ENCODE results near the gene GPS1.

Gene GPS1

GRCh38 chr17:82008941-82009405 lies 42.7 kb upstream of the GPS1 start:
- no peaks in the 10 kb centered on the region for H4K20me1 ChIP-seq (ENCODE audit: insufficient read depth, low read length)
- TF ChIP-seq CTCF (IDR thresholded peaks at IDR 0.05; ENCODE audit: low read length): no peak
- no peak for TF ChIP-seq EZH2 (IDR thresholded peaks at IDR 0.05; ENCODE audit: borderline replicate concordance, low read length)

GRCh38 chr17:82009413-82009812 lies 42.3 kb upstream of the GPS1 start:
- no peaks in the 10 kb centered on the region for H3K79me2 ChIP-seq (ENCODE audit: insufficient read depth, low read length)
- no peaks in the 10 kb centered on the region; the same call in 1 of the 2 replicates for H3K27me3 ChIP-seq (ENCODE audit: insufficient read depth, low read length)
- no peaks in the 10 kb centered on the region for H3F3A ChIP-seq (ENCODE audit: insufficient read depth, low read length)
- no peak overlapping the region for H3K4me2 ChIP-seq (ENCODE audit: low read length)
- H3K9ac ChIP-seq (ENCODE audit: low read length): no peak overlapping the region
- no peak overlapping the region for H3K27ac ChIP-seq (ENCODE audit: low read depth, low read length, poor library complexity, severe bottlenecking)
- no peaks in the 10 kb centered on the region for H3K9me2 ChIP-seq (ENCODE audit: low read depth, low read length)
- TF ChIP-seq CTCF (IDR thresholded peaks at IDR 0.05; ENCODE audit: low read length) (no peak), EZH2 (IDR thresholded peaks at IDR 0.05; ENCODE audit: borderline replicate concordance, low read length) (no peak)
- no peak overlapping the region for H2AFZ ChIP-seq (ENCODE audit: low read length)
- H3K9me3 ChIP-seq (ENCODE audit: low read length): no peaks in the 10 kb centered on the region
- H4K20me1 ChIP-seq (ENCODE audit: insufficient read depth, low read length): no peaks in the 10 kb centered on the region
- no peak overlapping the region for H3K4me3 ChIP-seq (ENCODE audit: low read depth, low read length, poor library complexity, severe bottlenecking)
- no peaks in the 10 kb centered on the region; the same call in 1 of the 2 replicates for H3K36me3 ChIP-seq (ENCODE audit: insufficient read depth, low read length)
- H3K4me1 ChIP-seq (ENCODE audit: insufficient read depth, low read length, severe bottlenecking): no peaks in the 10 kb centered on the region

More at GRCh38 chr17:82008941-82009405, 42.7 kb upstream of the GPS1 start:
- no peaks in the 10 kb centered on the region for H3F3A ChIP-seq (ENCODE audit: insufficient read depth, low read length)
- H3K4me2 ChIP-seq (ENCODE audit: low read length): no peak overlapping the region
- no peak overlapping the region for H3K4me3 ChIP-seq (ENCODE audit: low read depth, low read length, poor library complexity, severe bottlenecking)
- no peaks in the 10 kb centered on the region for H3K4me1 ChIP-seq (ENCODE audit: insufficient read depth, low read length, severe bottlenecking)
- no peak overlapping the region for H2AFZ ChIP-seq (ENCODE audit: low read length)
- no peaks in the 10 kb centered on the region; the same call in 1 of the 2 replicates for H3K36me3 ChIP-seq (ENCODE audit: insufficient read depth, low read length)
- H3K9me2 ChIP-seq (ENCODE audit: low read depth, low read length): no peaks in the 10 kb centered on the region
- H3K27ac ChIP-seq (ENCODE audit: low read depth, low read length, poor library complexity, severe bottlenecking): no peak overlapping the region
- H3K27me3 ChIP-seq (ENCODE audit: insufficient read depth, low read length): no peaks in the 10 kb centered on the region; the same call in 1 of the 2 replicates
- H3K9me3 ChIP-seq (ENCODE audit: low read length): no peaks in the 10 kb centered on the region
- H3K9ac ChIP-seq (ENCODE audit: low read length): no peak overlapping the region
- H3K79me2 ChIP-seq (ENCODE audit: insufficient read depth, low read length): no peaks in the 10 kb centered on the region

GRCh38 chr17:82010575-82011525 lies 40.8 kb upstream of the GPS1 start:
- no peak overlapping the region for H3K9ac ChIP-seq (ENCODE audit: low read length)
- H3F3A ChIP-seq (ENCODE audit: insufficient read depth, low read length): no peaks in the 10 kb centered on the region
- H3K9me3 ChIP-seq (ENCODE audit: low read length): no peaks in the 10 kb centered on the region
- TF ChIP-seq EZH2 (IDR thresholded peaks at IDR 0.05; ENCODE audit: borderline replicate concordance, low read length) (no peak), CTCF (IDR thresholded peaks at IDR 0.05; ENCODE audit: low read length) (no peak)
- H3K36me3 ChIP-seq (ENCODE audit: insufficient read depth, low read length): no peaks in the 10 kb centered on the region; the same call in 1 of the 2 replicates
- H3K4me1 ChIP-seq (ENCODE audit: insufficient read depth, low read length, severe bottlenecking): no peaks in the 10 kb centered on the region
- H3K4me2 ChIP-seq (ENCODE audit: low read length): no peak overlapping the region
- H2AFZ ChIP-seq (ENCODE audit: low read length): no peak overlapping the region
- H3K9me2 ChIP-seq (ENCODE audit: low read depth, low read length): no peaks in the 10 kb centered on the region
- H4K20me1 ChIP-seq (ENCODE audit: insufficient read depth, low read length): no peaks in the 10 kb centered on the region
- H3K27ac ChIP-seq (ENCODE audit: low read depth, low read length, poor library complexity, severe bottlenecking): no peak overlapping the region
- H3K4me3 ChIP-seq (ENCODE audit: low read depth, low read length, poor library complexity, severe bottlenecking): no peak overlapping the region
- no peaks in the 10 kb centered on the region for H3K79me2 ChIP-seq (ENCODE audit: insufficient read depth, low read length)
- H3K27me3 ChIP-seq (ENCODE audit: insufficient read depth, low read length): peaks cover 3% of the 10 kb centered on the region; the same call in 1 of the 2 replicates
